HG03060 (cell line): Measurements from ENCODE around the gene ARHGAP18.
"Not testable (repeated sequence)": the region's sequence is repeated elsewhere in the genome, so short reads cannot be mapped to it uniquely, and the experiment has no call there.

Experiments
- ATAC-seq: cut with Tn5 transposase; IDR thresholded peaks from one replicate; pipeline ENCODE4 v1.9.1; 2021; ENCODE audit warnings: low read depth, moderate number of reproducible peaks; ENCODE audit not compliant: unreplicated experiment

ARHGAP18 gene

GRCh38 chr6:129598244-129599187 is 111.5 kb downstream of the ARHGAP18 start:
- ATAC-seq, result peak; percentile 62

- no peak for ATAC-seq
Measured at GRCh38 chr6:129597023-129597713, 112.8 kb downstream of the ARHGAP18 start.

GRCh38 chr6:129596522-129596921 is 113.5 kb downstream of the ARHGAP18 start:
- no peak for ATAC-seq

GRCh38 chr6:129593233-129593564 is 116.8 kb downstream of the ARHGAP18 start:
- no peak for ATAC-seq

GRCh38 chr6:129592516-129593232 is 117.3 kb downstream of the ARHGAP18 start:
- no peak for ATAC-seq

- no peak for ATAC-seq
Measured at GRCh38 chr6:129590408-129591022, 119.5 kb downstream of the ARHGAP18 start.

GRCh38 chr6:129586815-129587214 is 123.2 kb downstream of the ARHGAP18 start:
- ATAC-seq, result no peak

- no peak for ATAC-seq
Measured at GRCh38 chr6:129583866-129584265, 126.1 kb downstream of the ARHGAP18 start.

- ATAC-seq, result no peak
Measured at GRCh38 chr6:129578315-129578714, 131.7 kb downstream of the ARHGAP18 start.

GRCh38 chr6:129577691-129578090 is 132.3 kb downstream of the ARHGAP18 start:
- ATAC-seq, result no peak

- no peak for ATAC-seq
Measured at GRCh38 chr6:129576456-129576855, 133.5 kb downstream of the ARHGAP18 start.

GRCh38 chr6:129575378-129576118 is 134.4 kb downstream of the ARHGAP18 start:
- ATAC-seq, result no peak

GRCh38 chr6:129574605-129575004 is 135.4 kb downstream of the ARHGAP18 start:
- ATAC-seq, result not testable (repeated sequence)

GRCh38 chr6:129570929-129571328 is 139.0 kb downstream of the ARHGAP18 start:
- not testable (repeated sequence) for ATAC-seq

GRCh38 chr6:129568015-129568414 is 142.0 kb downstream of the ARHGAP18 start:
- ATAC-seq, result no peak

- ATAC-seq, result no peak
Measured at GRCh38 chr6:129567374-129567773, 142.6 kb downstream of the ARHGAP18 start.

GRCh38 chr6:129565811-129566210 is 144.2 kb downstream of the ARHGAP18 start:
- no peak for ATAC-seq

- no peak for ATAC-seq
Measured at GRCh38 chr6:129565366-129565765, 144.6 kb downstream of the ARHGAP18 start.

- ATAC-seq, result no peak
Measured at GRCh38 chr6:129558248-129558647, 151.7 kb downstream of the ARHGAP18 start.
